GM21529 (cell line): Measurements from ENCODE around the gene RNU5D-1.

Source experiments
- ATAC-seq: cut with Tn5 transposase; IDR thresholded peaks from one replicate; pipeline ENCODE4 v1.9.1; 2021; ENCODE audit not compliant: unreplicated experiment

The RNU5D-1 gene

GRCh38 chr1:44733784-44734183 lies 2.8 kb upstream of the RNU5D-1 start:
- no peak for ATAC-seq

GRCh38 chr1:44733365-44733764 lies 2.4 kb upstream of the RNU5D-1 start:
- ATAC-seq: no peak

GRCh38 chr1:44724955-44725698 lies 5.8 kb downstream of the RNU5D-1 start:
- no peak for ATAC-seq

- no peak for ATAC-seq
Observed at GRCh38 chr1:44724296-44724954, 6.5 kb downstream of the RNU5D-1 start.

GRCh38 chr1:44723496-44724295 lies 7.3 kb downstream of the RNU5D-1 start:
- no peak for ATAC-seq

- ATAC-seq: no peak
Observed at GRCh38 chr1:44723064-44723463, 7.9 kb downstream of the RNU5D-1 start.

- peak; percentile 72 for ATAC-seq
Observed at GRCh38 chr1:44721485-44722361, 9.2 kb downstream of the RNU5D-1 start.

GRCh38 chr1:44720281-44720680 lies 10.7 kb downstream of the RNU5D-1 start:
- ATAC-seq: no peak

- ATAC-seq: no peak
Observed at GRCh38 chr1:44719318-44719717, 11.7 kb downstream of the RNU5D-1 start.

GRCh38 chr1:44718091-44718490 lies 12.9 kb downstream of the RNU5D-1 start:
- ATAC-seq: no peak

GRCh38 chr1:44717653-44718052 lies 13.3 kb downstream of the RNU5D-1 start:
- no peak for ATAC-seq

- no peak for ATAC-seq
Observed at GRCh38 chr1:44717156-44717555, 13.8 kb downstream of the RNU5D-1 start.

- no peak for ATAC-seq
Observed at GRCh38 chr1:44714944-44715571, 15.9 kb downstream of the RNU5D-1 start.

- ATAC-seq: no peak
Observed at GRCh38 chr1:44714532-44714931, 16.4 kb downstream of the RNU5D-1 start.

GRCh38 chr1:44713321-44713781 lies 17.6 kb downstream of the RNU5D-1 start:
- ATAC-seq: peak; percentile 72

GRCh38 chr1:44707959-44708831 lies 22.8 kb downstream of the RNU5D-1 start:
- no peak for ATAC-seq

- ATAC-seq: no peak
Observed at GRCh38 chr1:44707112-44707881, 23.7 kb downstream of the RNU5D-1 start.

- ATAC-seq: no peak
Observed at GRCh38 chr1:44705938-44706337, 25.0 kb downstream of the RNU5D-1 start.

- no peak for ATAC-seq
Observed at GRCh38 chr1:44705470-44705869, 25.5 kb downstream of the RNU5D-1 start.
